HEK293 (cell line): Measurements from ENCODE around the gene RAB9B.

Experiments
- CTCF ChIA-PET: fragments of 350-600 bp; formaldehyde crosslinking; extraction: SDS; loops from one replicate; lab custom pipeline; 2021; ENCODE audit warnings: antibody characterized with exemption; lab: Yijun Ruan, JAX
- POLR2A ChIA-PET: fragments of 300-600 bp; formaldehyde crosslinking; extraction: SDS; loops from one replicate; lab custom pipeline; 2020; ENCODE audit warnings: antibody characterized with exemption, inconsistent platforms; lab: Yijun Ruan, JAX
- H3K27ac ChIP-seq: fragments of 200-500 bp; sonication (Bioruptor generic); 2 replicates; pipeline ENCODE4 v1.5.1; 2014; ENCODE audit warnings: low read depth, low read length, control low read depth, inconsistent platforms; ENCODE audit errors: extremely low read depth
- H3K36me3 ChIP-seq, 2 experiments: fragments of 200-500 bp in 1 of 2; sonication (Bioruptor generic) in 1 of 2; 1 replicate in 1 of 2; 2 replicates in 1 of 2; pipeline ENCODE4 v1.5.1; 2014 to 2017; ENCODE audit warnings: inconsistent platforms in 2 of 2, low read length in 2 of 2; ENCODE audit not compliant: control insufficient read depth in 2 of 2, insufficient read depth in 1 of 2
- H3K4me1 ChIP-seq: fragments of 200-500 bp; sonication (Bioruptor generic); 2 replicates; pipeline ENCODE4 v1.5.1; 2014; ENCODE audit warnings: mild to moderate bottlenecking, low read length, inconsistent platforms; ENCODE audit not compliant: control insufficient read depth, insufficient read depth
- H3K4me3 ChIP-seq: 2 replicates; pipeline ENCODE4 v1.5.1; 2011; ENCODE audit warnings: low read depth, mild to moderate bottlenecking, control low read depth, low read length, moderate library complexity
- H3K9me3 ChIP-seq: fragments of 200-500 bp; sonication (Bioruptor generic); 2 replicates; pipeline ENCODE4 v1.5.1; 2014; ENCODE audit warnings: low read depth, low read length, inconsistent platforms; ENCODE audit not compliant: control insufficient read depth, insufficient read depth
- ATF2 ChIP-seq: fragments of 450-650 bp; formaldehyde crosslinking; IDR thresholded peaks from 2 replicates; pipeline ENCODE4 v1.5.1; 2016; ENCODE audit warnings: missing biosample characterization, missing genetic modification characterization, low read depth
- GLI2 ChIP-seq: fragments of 450-650 bp; formaldehyde crosslinking; IDR thresholded peaks from 2 replicates; pipeline ENCODE4; 2017; ENCODE audit warnings: missing biosample characterization, missing genetic modification characterization, low read depth, borderline replicate concordance
- PRDM6 ChIP-seq: fragments of 450-650 bp; formaldehyde crosslinking; IDR thresholded peaks from 2 replicates; pipeline ENCODE4 v1.5.1; 2017; ENCODE audit warnings: missing biosample characterization, missing genetic modification characterization
- SCRT1 ChIP-seq: fragments of 450-650 bp; formaldehyde crosslinking; IDR thresholded peaks from 2 replicates; pipeline ENCODE4 v1.5.1; 2016; ENCODE audit warnings: missing biosample characterization, missing genetic modification characterization, borderline replicate concordance
- ZBTB44 ChIP-seq: fragments of 450-650 bp; IDR thresholded peaks from 2 replicates; pipeline ENCODE4 v1.5.1; 2018; ENCODE audit warnings: missing biosample characterization, mild to moderate bottlenecking, missing genetic modification characterization
- ZBTB7A ChIP-seq: fragments of 450-650 bp; formaldehyde crosslinking; IDR thresholded peaks from 2 replicates; pipeline ENCODE4 v1.5.1; 2016; ENCODE audit warnings: low read depth, missing biosample characterization, missing genetic modification characterization
- ZNF169 ChIP-seq: fragments of 450-650 bp; formaldehyde crosslinking; IDR thresholded peaks from 2 replicates; pipeline ENCODE4 v1.5.1; 2016; ENCODE audit warnings: missing biosample characterization, missing genetic modification characterization
- ZNF2 ChIP-seq: fragments of 450-650 bp; formaldehyde crosslinking; IDR thresholded peaks from 2 replicates; pipeline ENCODE4 v1.5.1; 2016; ENCODE audit warnings: missing biosample characterization, missing genetic modification characterization
- ZNF23 ChIP-seq: fragments of 450-650 bp; formaldehyde crosslinking; IDR thresholded peaks from 2 replicates; pipeline ENCODE4 v1.5.1; 2016; ENCODE audit warnings: missing biosample characterization, missing genetic modification characterization, borderline replicate concordance
- ZNF510 ChIP-seq: fragments of 450-650 bp; formaldehyde crosslinking; IDR thresholded peaks from 2 replicates; pipeline ENCODE4 v1.5.1; 2018; ENCODE audit warnings: mild to moderate bottlenecking, missing genetic modification characterization, missing biosample characterization; ENCODE audit not compliant: insufficient replicate concordance
- ZNF548 ChIP-seq: fragments of 450-650 bp; formaldehyde crosslinking; IDR thresholded peaks from 2 replicates; pipeline ENCODE4 v1.5.1; 2016; ENCODE audit warnings: missing biosample characterization, missing genetic modification characterization
- ZNF626 ChIP-seq: fragments of 450-650 bp; sonication (Bioruptor Pico); formaldehyde crosslinking; IDR thresholded peaks from 2 replicates; pipeline ENCODE4 v1.5.1; 2018; ENCODE audit warnings: missing biosample characterization, missing genetic modification characterization, inconsistent platforms
- ZNF664 ChIP-seq: fragments of 450-650 bp; formaldehyde crosslinking; IDR thresholded peaks from 2 replicates; pipeline ENCODE4 v1.5.1; 2016; ENCODE audit warnings: missing biosample characterization, missing genetic modification characterization
- ZNF704 ChIP-seq: fragments of 450-650 bp; formaldehyde crosslinking; IDR thresholded peaks from 2 replicates; pipeline ENCODE4 v1.5.1; 2016; ENCODE audit warnings: missing biosample characterization, missing genetic modification characterization

Gene RAB9B

GRCh38 chrX:103773445-103773844, 58.6 kb downstream of the RAB9B start:
- no peaks in the 10 kb centered on the region for H3K36me3 ChIP-seq

More at GRCh38 chrX:103773445-103773844, 58.6 kb downstream of the RAB9B start:
- Histone ChIP-seq H3K4me3 (no peak overlapping the region), H3K4me1 (no peaks in the 10 kb centered on the region), H3K27ac (no peak overlapping the region), H3K9me3 (no peaks in the 10 kb centered on the region)
- ChIA-PET CTCF (interaction anchor here (0.6 to 3.3 kb wide), 11 partner anchors 10 to 240 kb away, joined by 3 to 17 read pairs (median 5); partner anchors contain the start of genes MORF4L2 and TMEM31), POLR2A (no interaction called here)
- TF ChIP-seq ZNF548 (tag by site-specific recombination) (no peak), PRDM6 (tag by site-specific recombination) (no peak), ZBTB44 (no peak), ZNF664 (no peak), ZNF2 (tag by site-specific recombination) (no peak), ZNF169 (no peak), ZBTB7A (tag by site-specific recombination) (no peak), SCRT1 (tag by site-specific recombination) (no peak), ZNF23 (no peak), ZNF510 (tag by site-specific recombination) (no peak), ATF2 (tag by site-specific recombination) (no peak), ZNF704 (tag by site-specific recombination) (no peak), GLI2 (tag by site-specific recombination) (no peak), ZNF626 (tag by site-specific recombination) (no peak)
